Body of pancreas (tissue), 4 donors: ENCODE results near the gene TPP2. TPM values are rescaled to one million over a fixed set of nuclear protein-coding genes. Genes with fewer than 3 reads are reported as not detected.

Experiments
- ATAC-seq: fragments of 150-250 bp; one replicate; pipeline ENCODE4 v1.9.1; 2016
- DNase-seq, 4 donors: peaks; one replicate each; pipeline ENCODE4 v3.0.0-alpha.2; 2019
- H3K27ac ChIP-seq, 4 donors: fragments of 200-600 bp; sonication (generic); 1 replicate in 3 of 4; 2 replicates in 1 of 4; pipeline versions ENCODE4 v1.5.1 to v1.6.1; 2016 to 2019; ENCODE audit warnings: mild to moderate bottlenecking in 1 of 4, mixed read lengths in 1 of 4, moderate library complexity in 1 of 4
- H3K27me3 ChIP-seq, 2 donors: fragments of 200-600 bp; sonication (generic); one replicate each; pipeline ENCODE4 v1.6.0; 2016; ENCODE audit warnings: mild to moderate bottlenecking in 1 of 2
- H3K36me3 ChIP-seq, 2 donors: fragments of 200-600 bp; sonication (generic); replicated peaks in 1 of 2; 2 replicates each; pipeline ENCODE4 v1.5.1; 2016; ENCODE audit warnings: low read depth in 2 of 2; ENCODE audit not compliant: insufficient read depth in 1 of 2
- H3K4me1 ChIP-seq: fragments of 200-600 bp; sonication (generic); one replicate; pipeline ENCODE4 v1.6.0; 2016
- H3K4me3 ChIP-seq, 2 donors: fragments of 200-600 bp; sonication (generic); 1 replicate in 1 of 2; 2 replicates in 1 of 2; pipeline ENCODE4 v1.5.1; 2016 to 2019
- H3K9me3 ChIP-seq, 3 donors: fragments of 200-600 bp; sonication (generic); 1 replicate in 2 of 3; 2 replicates in 1 of 3; pipeline ENCODE4 v1.5.1; 2016
- POLR2A ChIP-seq, 3 donors: fragments of 450-650 bp; IDR thresholded peaks; one replicate each; pipeline ENCODE4 v1.6.1; 2016; ENCODE audit warnings: antibody characterized with exemption in 3 of 3, mild to moderate bottlenecking in 2 of 3
- WGBS, 2 donors: methylation state at CpG; one replicate each; pipeline ENCODE4 v1.1.5; 2017; 5-methylcytosine and 5-hydroxymethylcytosine counted together
- intact Hi-C: fragments of 100-400 bp; cut with DNase I; formaldehyde crosslinking; loops from one replicate; pipeline ENCODE4 v1.15.1; 2023
- total RNA-seq, 2 donors: library from RNA; depleted of rRNA; stranded (reverse); fragments of >200 nt; gene quantifications; one replicate each; pipeline ENCODE4 v1.1.0, GENCODE V29; 2016
- TF ChIP-seq, protein P1 (sequence below), 7 experiments: fragments of 450-650 bp in 4 of 7; fragments of 200-600 bp in 3 of 7; sonication (generic) in 3 of 7; IDR thresholded peaks; one replicate each; pipeline ENCODE4 v1.5.1; 2016 to 2019; ENCODE audit warnings: antibody characterized with exemption in 7 of 7

The TPP2 gene
- total RNA-seq, 2 donors from 2014 or later, result 29.3 to 73.5 TPM

DNA sequence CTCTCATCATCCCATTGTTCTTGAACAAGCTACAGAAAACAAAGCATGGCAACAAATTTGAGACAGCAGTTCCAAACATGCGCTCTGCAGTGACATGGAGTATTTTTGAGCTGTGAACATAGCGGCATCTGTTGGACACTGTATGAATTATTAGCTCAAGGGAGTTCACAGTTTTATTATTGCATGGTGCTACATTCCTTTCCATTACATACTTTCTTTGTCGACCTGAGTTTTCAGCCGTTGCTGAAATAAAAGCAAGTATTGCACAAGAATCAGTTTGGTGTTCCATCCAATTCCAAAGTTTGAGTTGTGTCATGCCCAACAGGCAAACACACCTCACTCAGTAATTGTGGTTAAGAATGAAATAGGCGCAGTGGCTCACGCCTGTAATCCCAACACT lies 128.1 kb downstream of the TPP2 start:
- ATAC-seq, result peak; percentile 42
- Histone ChIP-seq H3K4me3 (no peak overlapping the region), H3K27me3 (no peaks in the 10 kb centered on the region), H3K36me3 (no peaks in the 10 kb centered on the region), H3K9me3 (no peaks in the 10 kb centered on the region), H3K4me1 (no peaks in the 10 kb centered on the region), H3K27ac (no peak overlapping the region)
- intact Hi-C loops, result no loop called here
- DNase-seq, result peak in 1 of 4 donors; percentile 5
- WGBS, 2 donors, result 60 to 61% methylated on average over 6 of the region's 6 CpGs
- TF ChIP-seq POLR2A (IDR thresholded peaks at IDR 0.05), result no peak
- TF ChIP-seq, protein P1, sequence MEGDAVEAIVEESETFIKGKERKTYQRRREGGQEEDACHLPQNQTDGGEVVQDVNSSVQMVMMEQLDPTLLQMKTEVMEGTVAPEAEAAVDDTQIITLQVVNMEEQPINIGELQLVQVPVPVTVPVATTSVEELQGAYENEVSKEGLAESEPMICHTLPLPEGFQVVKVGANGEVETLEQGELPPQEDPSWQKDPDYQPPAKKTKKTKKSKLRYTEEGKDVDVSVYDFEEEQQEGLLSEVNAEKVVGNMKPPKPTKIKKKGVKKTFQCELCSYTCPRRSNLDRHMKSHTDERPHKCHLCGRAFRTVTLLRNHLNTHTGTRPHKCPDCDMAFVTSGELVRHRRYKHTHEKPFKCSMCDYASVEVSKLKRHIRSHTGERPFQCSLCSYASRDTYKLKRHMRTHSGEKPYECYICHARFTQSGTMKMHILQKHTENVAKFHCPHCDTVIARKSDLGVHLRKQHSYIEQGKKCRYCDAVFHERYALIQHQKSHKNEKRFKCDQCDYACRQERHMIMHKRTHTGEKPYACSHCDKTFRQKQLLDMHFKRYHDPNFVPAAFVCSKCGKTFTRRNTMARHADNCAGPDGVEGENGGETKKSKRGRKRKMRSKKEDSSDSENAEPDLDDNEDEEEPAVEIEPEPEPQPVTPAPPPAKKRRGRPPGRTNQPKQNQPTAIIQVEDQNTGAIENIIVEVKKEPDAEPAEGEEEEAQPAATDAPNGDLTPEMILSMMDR (IDR thresholded peaks at IDR 0.05), result peak in 5 of 7 experiments; percentile 8 to 46 (median 37)

DNA sequence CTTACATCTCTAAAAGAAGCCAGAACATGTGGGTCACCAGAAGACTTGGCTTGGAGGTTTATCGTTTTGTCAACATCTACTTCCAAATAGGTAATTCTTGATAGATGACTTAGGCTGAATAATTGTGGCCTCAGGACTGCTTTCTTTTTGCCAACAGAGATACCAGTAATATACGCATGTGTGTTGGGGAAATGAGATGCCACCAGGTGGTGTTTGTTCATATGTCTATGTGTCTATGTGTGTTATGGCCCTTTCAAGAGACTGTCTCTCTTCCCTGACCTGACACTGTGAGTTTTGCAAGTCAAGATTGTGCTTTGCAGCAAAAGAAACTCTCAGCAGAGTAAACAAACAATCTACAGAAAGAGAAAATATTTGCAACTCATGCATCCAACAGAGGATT lies 129.6 kb downstream of the TPP2 start:
- no peaks in the 10 kb centered on the region for H3K9me3 ChIP-seq
- no peak overlapping the region for H3K4me3 ChIP-seq
- H3K4me1 ChIP-seq, result no peaks in the 10 kb centered on the region
- no peak for TF ChIP-seq POLR2A (IDR thresholded peaks at IDR 0.05)
- TF ChIP-seq, protein P1 (IDR thresholded peaks at IDR 0.05), result no peak
- H3K36me3 ChIP-seq, result no peaks in the 10 kb centered on the region
- DNase-seq (no peak), ATAC-seq (no peak)
- no peak overlapping the region for H3K27ac ChIP-seq
- no peaks in the 10 kb centered on the region for H3K27me3 ChIP-seq
- intact Hi-C loops, result no loop called here
- 56 to 59% methylated on average over 2 of the region's 2 CpGs for WGBS, 2 donors

Other genes with a start within 250 kb of the TPP2 start
- under 1 TPM; under 0.01 to 0.52 TPM for gene FGF14, start 194.9 kb upstream of the TPP2 start, total RNA-seq
- gene METTL21C, start 98.1 kb downstream of the TPP2 start, total RNA-seq, result not detected
- 1 to 10 TPM; 3.6 to 4.2 TPM for gene TEX30, start 176.8 kb downstream of the TPP2 start, total RNA-seq
- gene POGLUT2, start 202.0 kb downstream of the TPP2 start, total RNA-seq, result 1 to 10 TPM in 1 of 2 donors, not detected in 1; 4.2 TPM
- 10 to 100 TPM; 15.8 to 18.9 TPM for gene BIVM, start 202.1 kb downstream of the TPP2 start, total RNA-seq
- 10 to 100 TPM; 31.9 to 42.8 TPM for gene ERCC5, start 249.0 kb downstream of the TPP2 start, total RNA-seq